ENCODE results near the gene GBX2.

GBX2 gene

DNA sequence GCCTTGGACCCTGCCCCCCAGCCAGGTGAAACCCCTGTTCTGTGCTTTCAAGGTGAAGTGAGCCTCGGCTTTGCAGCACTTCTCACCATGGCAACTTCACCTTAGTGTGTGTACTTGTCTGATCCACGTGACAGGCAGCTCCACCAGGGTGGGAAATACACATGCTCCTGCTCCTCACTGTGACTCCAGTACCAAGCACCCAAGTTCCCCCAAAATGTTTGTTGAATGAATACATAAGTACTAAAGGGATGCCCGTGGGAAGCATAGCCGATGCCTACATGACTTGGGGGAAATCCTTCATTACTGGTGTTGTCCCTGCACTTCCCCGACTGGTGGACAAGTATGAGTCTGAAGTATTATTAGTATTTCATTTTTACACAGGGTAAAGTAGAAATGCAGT lies 41.8 kb upstream of the GBX2 start:
- no peak for TF ChIP-seq POLR2AphosphoS5 (IDR thresholded peaks at IDR 0.05; ENCODE audit: low read depth, low read length)
- TF ChIP-seq TAF1 (IDR thresholded peaks at IDR 0.05; ENCODE audit: borderline replicate concordance, insufficient read depth, low read length): no peak
- TF ChIP-seq, protein P1, sequence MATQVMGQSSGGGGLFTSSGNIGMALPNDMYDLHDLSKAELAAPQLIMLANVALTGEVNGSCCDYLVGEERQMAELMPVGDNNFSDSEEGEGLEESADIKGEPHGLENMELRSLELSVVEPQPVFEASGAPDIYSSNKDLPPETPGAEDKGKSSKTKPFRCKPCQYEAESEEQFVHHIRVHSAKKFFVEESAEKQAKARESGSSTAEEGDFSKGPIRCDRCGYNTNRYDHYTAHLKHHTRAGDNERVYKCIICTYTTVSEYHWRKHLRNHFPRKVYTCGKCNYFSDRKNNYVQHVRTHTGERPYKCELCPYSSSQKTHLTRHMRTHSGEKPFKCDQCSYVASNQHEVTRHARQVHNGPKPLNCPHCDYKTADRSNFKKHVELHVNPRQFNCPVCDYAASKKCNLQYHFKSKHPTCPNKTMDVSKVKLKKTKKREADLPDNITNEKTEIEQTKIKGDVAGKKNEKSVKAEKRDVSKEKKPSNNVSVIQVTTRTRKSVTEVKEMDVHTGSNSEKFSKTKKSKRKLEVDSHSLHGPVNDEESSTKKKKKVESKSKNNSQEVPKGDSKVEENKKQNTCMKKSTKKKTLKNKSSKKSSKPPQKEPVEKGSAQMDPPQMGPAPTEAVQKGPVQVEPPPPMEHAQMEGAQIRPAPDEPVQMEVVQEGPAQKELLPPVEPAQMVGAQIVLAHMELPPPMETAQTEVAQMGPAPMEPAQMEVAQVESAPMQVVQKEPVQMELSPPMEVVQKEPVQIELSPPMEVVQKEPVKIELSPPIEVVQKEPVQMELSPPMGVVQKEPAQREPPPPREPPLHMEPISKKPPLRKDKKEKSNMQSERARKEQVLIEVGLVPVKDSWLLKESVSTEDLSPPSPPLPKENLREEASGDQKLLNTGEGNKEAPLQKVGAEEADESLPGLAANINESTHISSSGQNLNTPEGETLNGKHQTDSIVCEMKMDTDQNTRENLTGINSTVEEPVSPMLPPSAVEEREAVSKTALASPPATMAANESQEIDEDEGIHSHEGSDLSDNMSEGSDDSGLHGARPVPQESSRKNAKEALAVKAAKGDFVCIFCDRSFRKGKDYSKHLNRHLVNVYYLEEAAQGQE (IDR thresholded peaks at IDR 0.05; ENCODE audit: insufficient read depth in 1 of 2, low read depth in 2 of 2, low read length in 2 of 2): no peak
- no peak for TF ChIP-seq FOXP2 (optimal IDR thresholded peaks at IDR 0.05; ENCODE audit: borderline replicate concordance, extremely low read depth, extremely low read length, insufficient read depth)
- no peak for TF ChIP-seq SIN3A (IDR thresholded peaks at IDR 0.05; ENCODE audit: borderline replicate concordance, insufficient read depth, low read length)

DNA sequence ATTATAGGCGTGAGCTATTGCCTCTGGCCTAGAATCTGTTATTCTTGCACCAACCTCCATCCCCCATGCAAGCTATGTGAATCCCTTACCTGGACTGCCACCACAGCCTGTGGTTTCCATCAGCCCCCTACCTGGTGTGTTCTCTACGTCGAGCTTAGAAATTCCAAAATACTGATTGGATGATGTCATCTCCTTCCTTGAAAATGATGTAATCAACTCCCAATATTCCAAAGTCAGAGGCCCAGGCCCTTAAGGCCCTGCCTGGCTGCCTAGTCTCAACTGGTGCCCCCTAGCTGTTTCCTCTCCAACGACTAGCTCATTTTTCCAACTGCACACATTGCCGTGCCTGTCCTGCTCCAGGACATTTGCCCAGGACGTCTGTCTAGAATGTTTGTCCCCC lies 41.3 kb upstream of the GBX2 start:
- TF ChIP-seq, protein P1 (IDR thresholded peaks at IDR 0.05; ENCODE audit: insufficient read depth in 1 of 2, low read depth in 2 of 2, low read length in 2 of 2): no peak
- TF ChIP-seq FOXP2 (optimal IDR thresholded peaks at IDR 0.05; ENCODE audit: borderline replicate concordance, extremely low read depth, extremely low read length, insufficient read depth): no peak
- TF ChIP-seq POLR2AphosphoS5 (IDR thresholded peaks at IDR 0.05; ENCODE audit: low read depth, low read length): no peak
- no peak for TF ChIP-seq SIN3A (IDR thresholded peaks at IDR 0.05; ENCODE audit: borderline replicate concordance, insufficient read depth, low read length)
- TF ChIP-seq TAF1 (IDR thresholded peaks at IDR 0.05; ENCODE audit: borderline replicate concordance, insufficient read depth, low read length): no peak

- TF ChIP-seq FOXP2 (optimal IDR thresholded peaks at IDR 0.05; ENCODE audit: borderline replicate concordance, extremely low read depth, extremely low read length, insufficient read depth) (no peak), TAF1 (IDR thresholded peaks at IDR 0.05; ENCODE audit: borderline replicate concordance, insufficient read depth, low read length) (no peak), SIN3A (IDR thresholded peaks at IDR 0.05; ENCODE audit: borderline replicate concordance, insufficient read depth, low read length) (no peak), POLR2AphosphoS5 (IDR thresholded peaks at IDR 0.05; ENCODE audit: low read depth, low read length) (no peak)
- TF ChIP-seq, protein P1 (IDR thresholded peaks at IDR 0.05; ENCODE audit: insufficient read depth in 1 of 2, low read depth in 2 of 2, low read length in 2 of 2): no peak
Measured at GRCh38 chr2:236208019-236208926, 40.1 kb upstream of the GBX2 start.

DNA sequence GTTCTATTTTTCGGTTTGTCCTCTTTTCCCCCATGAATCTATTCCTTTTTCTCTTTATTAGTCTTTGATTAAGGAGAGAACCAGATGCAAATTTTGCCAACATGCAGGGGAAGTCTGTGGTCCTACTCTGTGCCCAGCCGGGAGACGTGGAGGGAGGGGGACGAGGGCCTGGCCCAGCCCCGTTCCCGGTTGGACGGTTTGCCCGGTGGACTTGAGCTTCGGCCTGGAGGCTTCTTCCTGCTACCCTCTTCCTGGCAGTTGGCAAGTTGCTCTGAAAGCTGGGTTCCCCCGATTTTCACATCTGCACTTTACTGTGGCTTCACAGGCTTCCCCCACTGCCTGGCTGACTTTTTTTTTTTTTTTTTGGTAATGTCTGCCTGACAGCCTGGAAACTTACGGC lies 39.3 kb upstream of the GBX2 start:
- TF ChIP-seq SIN3A (IDR thresholded peaks at IDR 0.05; ENCODE audit: borderline replicate concordance, insufficient read depth, low read length) (no peak), POLR2AphosphoS5 (IDR thresholded peaks at IDR 0.05; ENCODE audit: low read depth, low read length) (no peak)
- TF ChIP-seq, protein P1 (IDR thresholded peaks at IDR 0.05; ENCODE audit: insufficient read depth in 1 of 2, low read depth in 2 of 2, low read length in 2 of 2): no peak

Measured in PFSK-1 (cell line).